GM20000 (cell line): ENCODE measurements around the gene CYB5R2.

ENCODE experiments used
- DNase-seq: peaks from one replicate; pipeline ENCODE4 v3.0.0; 2012; ENCODE audit warnings: low spot score
- TF ChIP-seq, protein P1 (sequence below): IDR thresholded peaks from 2 replicates; pipeline ENCODE4 v1.5.1; 2012; ENCODE audit warnings: mild to moderate bottlenecking, control low read depth; ENCODE audit errors: extremely low read depth, missing control alignments

Gene CYB5R2

GRCh38 chr11:7672960-7673723, at the start of gene CYB5R2:
CYB5R2 (minus strand) TSS chr11:7673500; CDS start chr11:7672825, 675 bp downstream.
- TF ChIP-seq, protein P1, sequence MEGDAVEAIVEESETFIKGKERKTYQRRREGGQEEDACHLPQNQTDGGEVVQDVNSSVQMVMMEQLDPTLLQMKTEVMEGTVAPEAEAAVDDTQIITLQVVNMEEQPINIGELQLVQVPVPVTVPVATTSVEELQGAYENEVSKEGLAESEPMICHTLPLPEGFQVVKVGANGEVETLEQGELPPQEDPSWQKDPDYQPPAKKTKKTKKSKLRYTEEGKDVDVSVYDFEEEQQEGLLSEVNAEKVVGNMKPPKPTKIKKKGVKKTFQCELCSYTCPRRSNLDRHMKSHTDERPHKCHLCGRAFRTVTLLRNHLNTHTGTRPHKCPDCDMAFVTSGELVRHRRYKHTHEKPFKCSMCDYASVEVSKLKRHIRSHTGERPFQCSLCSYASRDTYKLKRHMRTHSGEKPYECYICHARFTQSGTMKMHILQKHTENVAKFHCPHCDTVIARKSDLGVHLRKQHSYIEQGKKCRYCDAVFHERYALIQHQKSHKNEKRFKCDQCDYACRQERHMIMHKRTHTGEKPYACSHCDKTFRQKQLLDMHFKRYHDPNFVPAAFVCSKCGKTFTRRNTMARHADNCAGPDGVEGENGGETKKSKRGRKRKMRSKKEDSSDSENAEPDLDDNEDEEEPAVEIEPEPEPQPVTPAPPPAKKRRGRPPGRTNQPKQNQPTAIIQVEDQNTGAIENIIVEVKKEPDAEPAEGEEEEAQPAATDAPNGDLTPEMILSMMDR: no peak
- peak; percentile 79 for DNase-seq

DNA sequence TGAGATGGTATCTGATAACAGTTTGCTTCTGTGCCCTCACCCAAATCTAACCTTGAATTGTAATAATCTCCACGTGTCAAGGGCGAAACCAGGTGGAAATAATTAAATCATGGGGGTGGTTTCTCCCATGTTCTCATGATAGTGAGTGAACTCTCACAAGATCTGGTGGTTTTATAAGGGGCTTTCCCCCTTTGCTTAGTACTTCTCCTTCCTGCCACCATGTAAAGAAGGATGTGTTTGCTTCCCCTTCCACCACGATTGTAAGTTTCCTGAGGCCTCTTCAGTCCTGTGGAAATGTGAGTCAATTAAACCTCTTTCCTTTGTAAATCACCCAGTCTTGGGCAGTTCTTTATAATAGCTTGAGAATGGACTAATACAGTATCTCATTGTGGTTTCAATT, 41.5 kb upstream of the CYB5R2 start:
- TF ChIP-seq, protein P1: no peak
- no peak for DNase-seq

GRCh38 chr11:7706377-7706776, 33.1 kb upstream of the CYB5R2 start, which contains the start of gene OVCH2:
OVCH2 (minus strand) TSS chr11:7706477; CDS start chr11:7706394, 83 bp downstream.
- TF ChIP-seq, protein P1: no peak
- no peak for DNase-seq

DNA sequence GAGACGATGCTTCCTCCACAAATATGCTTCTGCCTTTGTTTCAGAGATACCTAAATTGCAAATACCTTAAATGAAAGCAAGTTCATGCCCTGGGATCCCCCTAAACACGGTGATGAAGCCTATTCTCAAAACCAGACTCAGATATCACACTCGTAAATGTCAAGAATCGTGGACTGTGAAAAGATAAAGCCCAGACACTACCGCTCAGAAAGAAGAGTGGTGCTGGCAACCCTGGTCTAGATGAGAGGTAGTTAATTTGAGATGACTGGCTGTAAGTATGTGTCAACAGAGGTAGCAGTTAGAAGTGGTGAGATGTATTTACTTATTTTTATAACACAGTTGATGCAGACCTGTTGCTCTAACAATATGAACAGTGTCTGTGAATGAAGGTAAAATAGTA, 30.4 kb upstream of the CYB5R2 start:
- TF ChIP-seq, protein P1: no peak
- no peak for DNase-seq

DNA sequence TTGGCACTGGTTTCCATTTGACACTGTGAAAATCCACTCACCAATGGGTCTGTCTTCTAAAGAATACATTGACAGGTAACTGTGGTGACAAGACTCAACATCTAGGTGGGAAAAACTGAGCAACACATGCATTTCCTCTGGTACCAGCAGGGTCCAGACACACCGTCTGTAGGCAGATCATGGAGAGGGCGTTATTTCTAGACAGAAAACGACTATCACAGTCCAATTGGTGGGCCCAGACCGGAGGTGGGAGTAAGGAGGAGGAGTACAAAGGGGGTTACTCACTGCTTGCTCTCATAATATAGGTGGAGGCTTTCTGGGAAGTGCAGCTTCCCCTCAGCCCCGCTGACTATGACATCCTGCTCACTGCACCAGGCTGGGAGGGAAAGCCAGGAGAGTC, 23.1 kb upstream of the CYB5R2 start:
- TF ChIP-seq, protein P1: no peak
- no peak for DNase-seq

DNA sequence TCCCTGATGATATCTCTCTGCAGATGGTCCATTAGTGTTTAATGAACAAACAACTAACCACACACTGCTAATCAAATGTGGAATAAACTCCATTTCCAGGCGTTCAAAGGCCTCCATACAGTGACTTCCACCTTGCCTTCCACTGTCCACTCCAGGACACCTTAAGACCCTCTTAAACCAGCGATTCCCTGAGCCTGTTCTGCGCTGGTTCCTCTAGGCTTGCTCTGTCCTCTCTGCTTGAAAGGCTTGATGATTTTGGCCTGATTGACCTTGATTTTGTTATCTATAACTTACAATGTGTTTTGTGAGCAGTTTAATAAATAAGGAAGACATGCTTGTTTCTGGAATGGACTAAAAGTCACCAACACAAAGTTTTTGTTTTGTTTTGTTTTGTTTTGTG, 20.9 kb upstream of the CYB5R2 start:
- no peak for DNase-seq
- TF ChIP-seq, protein P1: no peak

DNA sequence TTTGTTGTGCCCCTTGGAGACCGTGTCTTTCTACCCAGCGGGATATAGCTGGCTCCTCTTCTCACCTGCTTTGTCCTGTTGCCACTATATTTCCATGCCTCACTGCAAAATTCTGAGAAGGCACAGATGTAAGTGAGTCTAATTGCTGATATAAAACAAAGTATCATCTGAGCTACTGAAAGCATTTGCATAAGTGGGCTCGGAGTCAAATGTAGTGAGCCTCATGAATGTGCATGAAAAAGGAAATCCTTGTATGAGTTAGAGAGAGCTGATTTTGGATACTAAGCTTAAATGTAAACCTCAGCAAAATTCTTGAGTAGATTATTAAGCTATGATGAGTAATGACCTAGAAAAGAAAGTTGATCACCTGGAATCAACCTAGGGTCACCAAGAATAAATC, 19.1 kb upstream of the CYB5R2 start:
- DNase-seq: no peak
- TF ChIP-seq, protein P1: no peak
